ENCODE data around the gene SPOUT1. TPM values are rescaled to one million over a fixed set of nuclear protein-coding genes. Genes with fewer than 3 reads are reported as not detected.
"Not testable (repeated sequence)": the region's sequence is repeated elsewhere in the genome, so short reads cannot be mapped to it uniquely, and the experiment has no call there.

SPOUT1 gene
- total and polyA plus RNA-seq, 5 donors from 2014 or later = 36.1 to 77.7 (median 57.2) TPM

GRCh38 chr9:128860937-128861336 is 31.3 kb upstream of the SPOUT1 start:
- DNase-seq (no peak), ATAC-seq (ENCODE audit: low read depth in 2 of 2) (no peak)
- H3K36me3 Mint-ChIP-seq = no peaks in the 10 kb centered on the region
- Histone ChIP-seq H3K36me3 (ENCODE audit: control insufficient read depth, insufficient read depth, low read length) (no peaks in the 10 kb centered on the region), H3K4me3 (ENCODE audit: low read depth, low read length) (no peak overlapping the region), H3K27ac (ENCODE audit: insufficient read depth, low read length, poor library complexity, severe bottlenecking) (no peak overlapping the region), H3K9me3 (ENCODE audit: control insufficient read depth in 2 of 2, low read length in 2 of 2) (no peaks in the 10 kb centered on the region), H3K4me1 (ENCODE audit: control insufficient read depth, insufficient read depth, low read length, poor library complexity, severe bottlenecking) (peaks cover 5% of the 10 kb centered on the region), H3K27me3 (ENCODE audit: control insufficient read depth, insufficient read depth, low read length) (no peaks in the 10 kb centered on the region)
- H3K27me3 Mint-ChIP-seq = no peaks in the 10 kb centered on the region
- no peaks in the 10 kb centered on the region for H3K9me3 Mint-ChIP-seq
- no peak overlapping the region for H3K4me3 Mint-ChIP-seq
- peaks cover 0 to 10% (median 6%) of the 10 kb centered on the region in 4 donors for H3K4me1 Mint-ChIP-seq
- no peak overlapping the region for H3K27ac Mint-ChIP-seq

- DNase-seq; H3K9me3 ChIP-seq (ENCODE audit: control insufficient read depth in 2 of 2, low read length in 2 of 2); H3K27me3 Mint-ChIP-seq; ATAC-seq (ENCODE audit: low read depth in 2 of 2); H3K9me3 Mint-ChIP-seq; H3K27ac Mint-ChIP-seq; H3K4me3 Mint-ChIP-seq; H3K27me3 ChIP-seq (ENCODE audit: control insufficient read depth, insufficient read depth, low read length); H3K36me3 Mint-ChIP-seq; H3K36me3 ChIP-seq (ENCODE audit: control insufficient read depth, insufficient read depth, low read length); H3K4me1 ChIP-seq (ENCODE audit: control insufficient read depth, insufficient read depth, low read length, poor library complexity, severe bottlenecking); H3K27ac ChIP-seq (ENCODE audit: insufficient read depth, low read length, poor library complexity, severe bottlenecking); H3K4me1 Mint-ChIP-seq; H3K4me3 ChIP-seq (ENCODE audit: low read depth, low read length): not testable (repeated sequence)
These were observed 28.9 kb upstream of the SPOUT1 start for GRCh38 chr9:128858476-128858875.

- not testable (repeated sequence) for H3K27ac Mint-ChIP-seq; H3K9me3 ChIP-seq (ENCODE audit: control insufficient read depth in 2 of 2, low read length in 2 of 2); H3K4me3 ChIP-seq (ENCODE audit: low read depth, low read length); H3K4me1 Mint-ChIP-seq; H3K27me3 Mint-ChIP-seq; H3K27me3 ChIP-seq (ENCODE audit: control insufficient read depth, insufficient read depth, low read length); DNase-seq; H3K36me3 ChIP-seq (ENCODE audit: control insufficient read depth, insufficient read depth, low read length); H3K4me1 ChIP-seq (ENCODE audit: control insufficient read depth, insufficient read depth, low read length, poor library complexity, severe bottlenecking); H3K4me3 Mint-ChIP-seq; ATAC-seq (ENCODE audit: low read depth in 2 of 2); H3K27ac ChIP-seq (ENCODE audit: insufficient read depth, low read length, poor library complexity, severe bottlenecking)
- peaks cover 0 to 17% (median 6%) of the 10 kb centered on the region in 7 donors for H3K9me3 Mint-ChIP-seq
- peaks cover 17% of the 10 kb centered on the region for H3K36me3 Mint-ChIP-seq
These were observed 24.9 kb upstream of the SPOUT1 start for GRCh38 chr9:128854454-128854853.

GRCh38 chr9:128852646-128853045 is 23.1 kb upstream of the SPOUT1 start:
- not testable (repeated sequence) for H3K36me3 ChIP-seq (ENCODE audit: control insufficient read depth, insufficient read depth, low read length)

GRCh38 chr9:128851779-128852600 is 22.4 kb upstream of the SPOUT1 start:
- Mint-ChIP-seq H3K36me3 (peaks cover 21% of the 10 kb centered on the region), H3K9me3 (peaks cover 0 to 20% (median 6%) of the 10 kb centered on the region in 7 donors)
- not testable (repeated sequence) for H3K4me3 ChIP-seq (ENCODE audit: low read depth, low read length); H3K36me3 ChIP-seq (ENCODE audit: control insufficient read depth, insufficient read depth, low read length); H3K27me3 ChIP-seq (ENCODE audit: control insufficient read depth, insufficient read depth, low read length); H3K9me3 ChIP-seq (ENCODE audit: control insufficient read depth in 2 of 2, low read length in 2 of 2); H3K4me3 Mint-ChIP-seq; H3K4me1 Mint-ChIP-seq; H3K27ac ChIP-seq (ENCODE audit: insufficient read depth, low read length, poor library complexity, severe bottlenecking); ATAC-seq (ENCODE audit: low read depth in 2 of 2); H3K27me3 Mint-ChIP-seq; H3K4me1 ChIP-seq (ENCODE audit: control insufficient read depth, insufficient read depth, low read length, poor library complexity, severe bottlenecking); H3K27ac Mint-ChIP-seq
- peak in 2 of 3 donors; percentile 16 to 50 for DNase-seq

More at GRCh38 chr9:128852646-128853045, 23.1 kb upstream of the SPOUT1 start:
- not testable (repeated sequence) for H3K9me3 ChIP-seq (ENCODE audit: control insufficient read depth in 2 of 2, low read length in 2 of 2); H3K27me3 ChIP-seq (ENCODE audit: control insufficient read depth, insufficient read depth, low read length); H3K27ac Mint-ChIP-seq; H3K4me3 Mint-ChIP-seq; H3K4me3 ChIP-seq (ENCODE audit: low read depth, low read length); ATAC-seq (ENCODE audit: low read depth in 2 of 2); DNase-seq; H3K4me1 ChIP-seq (ENCODE audit: control insufficient read depth, insufficient read depth, low read length, poor library complexity, severe bottlenecking); H3K27me3 Mint-ChIP-seq; H3K4me1 Mint-ChIP-seq; H3K27ac ChIP-seq (ENCODE audit: insufficient read depth, low read length, poor library complexity, severe bottlenecking)
- Mint-ChIP-seq H3K9me3 (peaks cover 0 to 19% (median 6%) of the 10 kb centered on the region in 7 donors), H3K36me3 (peaks cover 19% of the 10 kb centered on the region)

- not testable (repeated sequence) for H3K27me3 Mint-ChIP-seq; H3K4me1 Mint-ChIP-seq; H3K4me3 ChIP-seq (ENCODE audit: low read depth, low read length); H3K27ac ChIP-seq (ENCODE audit: insufficient read depth, low read length, poor library complexity, severe bottlenecking); H3K9me3 ChIP-seq (ENCODE audit: control insufficient read depth in 2 of 2, low read length in 2 of 2); H3K4me1 ChIP-seq (ENCODE audit: control insufficient read depth, insufficient read depth, low read length, poor library complexity, severe bottlenecking); ATAC-seq (ENCODE audit: low read depth in 2 of 2); H3K27ac Mint-ChIP-seq; H3K27me3 ChIP-seq (ENCODE audit: control insufficient read depth, insufficient read depth, low read length); DNase-seq; H3K36me3 ChIP-seq (ENCODE audit: control insufficient read depth, insufficient read depth, low read length); H3K4me3 Mint-ChIP-seq
- peaks cover 21% of the 10 kb centered on the region for H3K36me3 Mint-ChIP-seq
- peaks cover 0 to 20% (median 6%) of the 10 kb centered on the region in 7 donors for H3K9me3 Mint-ChIP-seq
These were observed 21.4 kb upstream of the SPOUT1 start for GRCh38 chr9:128851024-128851423.

GRCh38 chr9:128847803-128848202 is 18.2 kb upstream of the SPOUT1 start:
- no peaks in the 10 kb centered on the region for H3K27me3 Mint-ChIP-seq
- Histone ChIP-seq H3K36me3 (ENCODE audit: control insufficient read depth, insufficient read depth, low read length) (no peaks in the 10 kb centered on the region), H3K4me1 (ENCODE audit: control insufficient read depth, insufficient read depth, low read length, poor library complexity, severe bottlenecking) (no peaks in the 10 kb centered on the region), H3K27ac (ENCODE audit: insufficient read depth, low read length, poor library complexity, severe bottlenecking) (no peak overlapping the region), H3K27me3 (ENCODE audit: control insufficient read depth, insufficient read depth, low read length) (no peaks in the 10 kb centered on the region), H3K4me3 (ENCODE audit: low read depth, low read length) (no peak overlapping the region), H3K9me3 (ENCODE audit: control insufficient read depth in 2 of 2, low read length in 2 of 2) (peaks cover 5 to 6% of the 10 kb centered on the region in 2 experiments)
- H3K9me3 Mint-ChIP-seq = peaks cover 0 to 20% (median 6%) of the 10 kb centered on the region in 7 donors
- ATAC-seq (ENCODE audit: low read depth in 2 of 2) (no peak), DNase-seq (no peak)
- H3K27ac Mint-ChIP-seq = no peak overlapping the region
- no peak overlapping the region for H3K4me3 Mint-ChIP-seq
- H3K36me3 Mint-ChIP-seq = peaks cover 21% of the 10 kb centered on the region
- H3K4me1 Mint-ChIP-seq = peaks cover 0 to 4% (median 1%) of the 10 kb centered on the region in 4 donors

- ATAC-seq (ENCODE audit: low read depth in 2 of 2) (no peak), DNase-seq (no peak)
- peaks cover 0 to 20% (median 6%) of the 10 kb centered on the region in 7 donors for H3K9me3 Mint-ChIP-seq
- H3K27me3 Mint-ChIP-seq = no peaks in the 10 kb centered on the region
- no peak overlapping the region for H3K27ac Mint-ChIP-seq
- peaks cover 8% of the 10 kb centered on the region for H3K36me3 ChIP-seq (ENCODE audit: control insufficient read depth, insufficient read depth, low read length)
- H3K27ac ChIP-seq (ENCODE audit: insufficient read depth, low read length, poor library complexity, severe bottlenecking) = no peak overlapping the region
- H3K4me3 Mint-ChIP-seq = no peak overlapping the region
- peaks cover 26% of the 10 kb centered on the region for H3K36me3 Mint-ChIP-seq
- H3K4me1 Mint-ChIP-seq = peaks cover 0 to 4% (median 1%) of the 10 kb centered on the region in 4 donors
- peaks cover 5 to 6% of the 10 kb centered on the region in 2 experiments for H3K9me3 ChIP-seq (ENCODE audit: control insufficient read depth in 2 of 2, low read length in 2 of 2)
- no peak overlapping the region for H3K4me3 ChIP-seq (ENCODE audit: low read depth, low read length)
- no peaks in the 10 kb centered on the region for H3K4me1 ChIP-seq (ENCODE audit: control insufficient read depth, insufficient read depth, low read length, poor library complexity, severe bottlenecking)
- no peaks in the 10 kb centered on the region for H3K27me3 ChIP-seq (ENCODE audit: control insufficient read depth, insufficient read depth, low read length)
These were observed 17.1 kb upstream of the SPOUT1 start for GRCh38 chr9:128846680-128847030.
